ENCODE results near the gene SMYD3. TPM values are rescaled to one million over a fixed set of nuclear protein-coding genes. Genes with fewer than 3 reads are reported as not detected.

The SMYD3 gene
- total RNA-seq, 4 donors from 2014 or later = 11.6 to 26.9 (median 18.3) TPM

DNA sequence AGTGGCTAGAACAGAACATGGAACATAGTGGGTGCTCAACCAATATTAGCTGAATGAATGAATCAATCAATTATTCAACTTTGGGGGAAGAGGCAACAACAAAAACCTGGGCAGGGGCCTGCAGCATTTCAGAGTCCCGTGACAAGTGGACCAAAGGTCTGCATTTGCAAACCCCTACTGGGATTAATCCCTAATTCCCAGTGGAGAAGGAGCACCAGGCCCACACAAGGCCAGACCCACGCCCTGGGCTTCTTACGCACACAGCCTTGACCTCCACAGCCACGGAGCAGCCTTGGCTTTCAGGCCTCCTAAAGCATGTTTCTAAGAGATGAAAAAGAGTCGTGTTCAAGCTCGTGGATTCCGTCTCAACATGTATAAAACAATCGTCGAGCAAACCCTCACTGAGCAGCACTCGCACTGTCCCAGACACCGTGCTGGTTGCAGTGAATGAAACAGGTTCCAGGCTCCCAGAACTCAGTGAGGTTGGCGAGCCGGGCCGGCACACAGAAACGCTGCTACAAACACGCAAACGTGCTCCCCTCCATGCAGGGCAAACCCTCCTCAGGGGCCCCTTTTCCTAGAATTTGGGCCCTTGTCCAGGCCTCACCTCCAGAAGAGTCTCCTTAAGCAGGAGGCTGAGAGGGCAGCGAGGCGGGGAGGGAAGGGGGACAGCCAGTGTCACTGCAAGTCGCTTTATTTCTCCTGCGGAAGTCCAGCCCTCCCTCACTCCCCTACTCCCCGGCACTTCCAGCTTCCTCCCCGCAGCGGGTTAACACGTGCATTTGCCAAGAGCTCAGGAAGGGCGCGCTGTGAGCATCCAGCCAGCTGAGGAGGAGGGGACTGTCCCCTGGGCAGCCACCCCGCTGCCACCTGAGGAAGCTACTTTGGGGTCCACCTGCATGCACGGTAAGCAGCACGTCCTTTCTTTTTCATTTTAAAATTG is 795.8 kb downstream of the SMYD3 start:
- Histone ChIP-seq H3K9me3 (no peaks in the 10 kb centered on the region), H3K4me3 (no peak overlapping the region), H3K27me3 (no peaks in the 10 kb centered on the region), H3K27ac (no peak overlapping the region), H3K36me3 (no peaks in the 10 kb centered on the region), H3K4me1 (no peaks in the 10 kb centered on the region)
- ATAC-seq = no peak
- WGBS, 2 donors (ENCODE audit: low coverage in 1 of 2) = 67 to 78% methylated on average over 8 to 20 of the region's 30 CpGs
- TF ChIP-seq, protein P1, sequence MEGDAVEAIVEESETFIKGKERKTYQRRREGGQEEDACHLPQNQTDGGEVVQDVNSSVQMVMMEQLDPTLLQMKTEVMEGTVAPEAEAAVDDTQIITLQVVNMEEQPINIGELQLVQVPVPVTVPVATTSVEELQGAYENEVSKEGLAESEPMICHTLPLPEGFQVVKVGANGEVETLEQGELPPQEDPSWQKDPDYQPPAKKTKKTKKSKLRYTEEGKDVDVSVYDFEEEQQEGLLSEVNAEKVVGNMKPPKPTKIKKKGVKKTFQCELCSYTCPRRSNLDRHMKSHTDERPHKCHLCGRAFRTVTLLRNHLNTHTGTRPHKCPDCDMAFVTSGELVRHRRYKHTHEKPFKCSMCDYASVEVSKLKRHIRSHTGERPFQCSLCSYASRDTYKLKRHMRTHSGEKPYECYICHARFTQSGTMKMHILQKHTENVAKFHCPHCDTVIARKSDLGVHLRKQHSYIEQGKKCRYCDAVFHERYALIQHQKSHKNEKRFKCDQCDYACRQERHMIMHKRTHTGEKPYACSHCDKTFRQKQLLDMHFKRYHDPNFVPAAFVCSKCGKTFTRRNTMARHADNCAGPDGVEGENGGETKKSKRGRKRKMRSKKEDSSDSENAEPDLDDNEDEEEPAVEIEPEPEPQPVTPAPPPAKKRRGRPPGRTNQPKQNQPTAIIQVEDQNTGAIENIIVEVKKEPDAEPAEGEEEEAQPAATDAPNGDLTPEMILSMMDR (IDR thresholded peaks at IDR 0.05) = no peak
- no peak for TF ChIP-seq POLR2A (IDR thresholded peaks at IDR 0.05)
- TF ChIP-seq POLR2AphosphoS5 (IDR thresholded peaks at IDR 0.05) = no peak
- no peak for TF ChIP-seq EP300 (IDR thresholded peaks at IDR 0.05)

DNA sequence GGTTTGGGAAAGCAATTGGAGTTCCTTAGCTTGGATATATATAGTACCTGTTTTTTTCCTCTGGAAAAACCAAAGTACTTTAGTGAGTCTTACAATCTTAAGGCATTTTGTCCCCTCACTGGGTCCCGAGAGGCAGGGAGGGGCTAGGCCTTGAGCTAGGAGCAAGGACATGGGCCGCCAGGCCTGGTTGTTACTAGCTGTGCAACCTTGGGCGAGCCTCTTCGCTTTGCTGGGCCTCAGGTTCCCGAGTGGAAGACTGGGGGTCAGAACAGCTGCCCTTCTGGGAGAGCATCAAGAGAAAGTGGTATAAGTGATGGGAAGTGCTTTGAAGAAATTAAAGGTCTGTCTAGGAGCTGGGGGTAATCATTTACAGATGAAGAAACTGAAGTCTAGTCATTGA is 799.1 kb downstream of the SMYD3 start:
- TF ChIP-seq, protein P1 (IDR thresholded peaks at IDR 0.05) = no peak
- no peak for TF ChIP-seq EP300 (IDR thresholded peaks at IDR 0.05)
- no peak for TF ChIP-seq POLR2A (IDR thresholded peaks at IDR 0.05)
- no peak for TF ChIP-seq POLR2AphosphoS5 (IDR thresholded peaks at IDR 0.05)
- no peak for ATAC-seq

DNA sequence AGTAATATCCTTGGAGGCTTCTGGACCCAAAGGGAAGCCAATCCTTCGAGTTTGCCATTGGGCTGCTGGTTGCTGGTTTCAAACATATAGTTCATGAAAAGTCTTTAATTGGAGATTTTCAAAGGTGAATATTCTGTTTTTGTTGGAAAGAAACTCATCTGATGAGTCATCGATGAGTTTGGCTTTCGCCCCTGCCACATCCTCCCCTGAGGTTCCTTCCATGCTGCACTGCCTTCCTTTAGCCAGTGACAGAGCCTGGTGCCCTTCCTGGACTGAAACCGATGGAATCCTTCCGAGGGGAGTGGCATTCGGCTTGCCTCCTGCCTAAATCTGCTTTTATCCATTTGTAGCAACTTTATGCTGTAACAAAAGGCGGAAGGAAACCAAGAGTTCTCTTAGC is 802.3 kb downstream of the SMYD3 start:
- Histone ChIP-seq H3K4me3 (no peak overlapping the region), H3K4me1 (no peaks in the 10 kb centered on the region), H3K27me3 (no peaks in the 10 kb centered on the region), H3K27ac (no peak overlapping the region), H3K36me3 (no peaks in the 10 kb centered on the region), H3K9me3 (no peaks in the 10 kb centered on the region)
- ATAC-seq = no peak
- no peak for TF ChIP-seq POLR2A (IDR thresholded peaks at IDR 0.05)
- TF ChIP-seq EP300 (IDR thresholded peaks at IDR 0.05) = no peak
- TF ChIP-seq, protein P1 (IDR thresholded peaks at IDR 0.05) = no peak
- no peak for TF ChIP-seq POLR2AphosphoS5 (IDR thresholded peaks at IDR 0.05)
- 60 to 81% methylated on average over 1 to 3 of the region's 7 CpGs for WGBS, 2 donors (ENCODE audit: low coverage in 1 of 2)

More for the DNA sequence above, 799.1 kb downstream of the SMYD3 start:
- H3K27ac ChIP-seq = no peak overlapping the region
- H3K4me3 ChIP-seq = no peak overlapping the region
- H3K36me3 ChIP-seq = no peaks in the 10 kb centered on the region
- H3K27me3 ChIP-seq = no peaks in the 10 kb centered on the region
- H3K4me1 ChIP-seq = no peaks in the 10 kb centered on the region
- no peaks in the 10 kb centered on the region for H3K9me3 ChIP-seq
- 84 to 100% methylated on average over 4 of the region's 5 CpGs for WGBS, 2 donors (ENCODE audit: low coverage in 1 of 2)

DNA sequence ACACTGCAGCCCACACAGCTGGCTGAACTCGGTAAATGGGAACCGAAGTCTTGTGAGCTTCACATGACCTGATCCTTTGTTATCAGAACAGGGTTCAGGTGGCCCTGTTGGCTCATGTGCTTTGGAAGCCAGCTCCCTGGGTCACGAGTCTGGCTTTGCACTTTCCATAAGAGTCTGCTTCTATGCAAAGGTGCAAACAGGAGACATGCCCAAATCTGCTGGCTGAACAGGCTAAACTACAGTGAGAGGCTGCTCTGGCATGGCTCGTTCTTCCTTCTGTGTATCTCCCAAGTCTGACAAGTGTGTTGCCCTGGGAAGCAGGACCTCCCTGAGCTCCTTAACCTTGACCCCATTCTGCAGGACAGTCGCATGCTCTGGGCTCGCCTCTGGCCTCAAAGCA is 802.7 kb downstream of the SMYD3 start:
- ATAC-seq = no peak
- TF ChIP-seq POLR2A (IDR thresholded peaks at IDR 0.05) (no peak), POLR2AphosphoS5 (IDR thresholded peaks at IDR 0.05) (no peak), EP300 (IDR thresholded peaks at IDR 0.05) (no peak)
- TF ChIP-seq, protein P1 (IDR thresholded peaks at IDR 0.05) = no peak

DNA sequence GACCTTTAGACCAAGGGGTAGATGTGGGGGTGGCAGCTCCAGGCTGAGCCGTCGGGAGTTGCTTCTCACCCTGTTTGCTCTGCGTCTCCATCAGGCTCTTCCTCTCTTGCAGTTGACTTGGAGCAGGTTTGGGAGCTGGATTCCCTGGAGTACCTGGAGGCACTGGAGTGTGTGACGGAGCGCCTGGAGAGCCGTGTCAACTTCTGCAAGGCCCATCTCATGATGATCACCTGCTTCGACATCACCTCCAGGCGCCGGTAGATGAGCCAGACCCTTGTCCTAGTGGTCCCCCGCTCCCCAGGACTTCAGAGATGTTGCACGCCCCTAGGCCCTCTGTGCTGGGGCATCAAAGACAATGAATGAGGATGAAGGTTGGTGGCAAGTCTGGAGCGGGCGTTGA is 804.7 kb downstream of the SMYD3 start:
- Histone ChIP-seq H3K27ac (no peak overlapping the region), H3K4me3 (no peak overlapping the region), H3K27me3 (no peaks in the 10 kb centered on the region), H3K4me1 (no peaks in the 10 kb centered on the region), H3K36me3 (no peaks in the 10 kb centered on the region), H3K9me3 (no peaks in the 10 kb centered on the region)
- ATAC-seq = no peak
- TF ChIP-seq EP300 (IDR thresholded peaks at IDR 0.05) = no peak
- no peak for TF ChIP-seq POLR2AphosphoS5 (IDR thresholded peaks at IDR 0.05)
- TF ChIP-seq, protein P1 (IDR thresholded peaks at IDR 0.05) = no peak
- no peak for TF ChIP-seq POLR2A (IDR thresholded peaks at IDR 0.05)
- WGBS, 2 donors (ENCODE audit: low coverage in 1 of 2) = 100% methylated on average over 1 of the region's 13 CpGs; no CpG with 5 or more reads in 1 of the 2 donors

More for the DNA sequence above, 802.7 kb downstream of the SMYD3 start:
- Histone ChIP-seq H3K27me3 (no peaks in the 10 kb centered on the region), H3K4me1 (no peaks in the 10 kb centered on the region), H3K9me3 (no peaks in the 10 kb centered on the region), H3K36me3 (no peaks in the 10 kb centered on the region), H3K4me3 (no peak overlapping the region), H3K27ac (no peak overlapping the region)
- WGBS, 2 donors (ENCODE audit: low coverage in 1 of 2) = 93 to 100% methylated on average over 1 to 2 of the region's 6 CpGs

Data from gastroesophageal sphincter (tissue), 4 donors.